ENCODE measurements around the gene CDR2.
"Not testable (repeated sequence)": the region's sequence is repeated elsewhere in the genome, so short reads cannot be mapped to it uniquely, and the experiment has no call there.

CDR2 gene

DNA sequence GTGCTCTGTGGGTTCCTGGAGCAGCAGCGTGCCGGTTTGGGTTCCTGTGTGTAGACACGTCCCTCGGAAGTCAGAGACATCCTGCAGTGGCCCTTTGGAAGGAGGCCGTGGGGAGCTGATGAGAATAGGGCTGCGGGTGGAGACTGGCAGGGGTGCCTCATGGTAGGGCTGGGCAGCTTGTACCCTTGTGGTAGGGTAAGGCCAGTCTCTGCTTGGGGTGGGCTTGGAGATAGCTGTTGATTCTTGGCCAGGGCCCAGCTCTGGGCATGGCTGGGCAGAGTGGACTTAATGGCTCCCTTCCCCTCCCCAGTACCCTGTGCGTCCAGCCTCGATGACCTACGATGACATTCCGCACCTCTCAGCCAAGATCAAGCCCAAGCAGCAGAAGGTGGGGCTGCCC is 66.6 kb downstream of the CDR2 start:
- no peak for DNase-seq (ENCODE audit: low spot score)

DNA sequence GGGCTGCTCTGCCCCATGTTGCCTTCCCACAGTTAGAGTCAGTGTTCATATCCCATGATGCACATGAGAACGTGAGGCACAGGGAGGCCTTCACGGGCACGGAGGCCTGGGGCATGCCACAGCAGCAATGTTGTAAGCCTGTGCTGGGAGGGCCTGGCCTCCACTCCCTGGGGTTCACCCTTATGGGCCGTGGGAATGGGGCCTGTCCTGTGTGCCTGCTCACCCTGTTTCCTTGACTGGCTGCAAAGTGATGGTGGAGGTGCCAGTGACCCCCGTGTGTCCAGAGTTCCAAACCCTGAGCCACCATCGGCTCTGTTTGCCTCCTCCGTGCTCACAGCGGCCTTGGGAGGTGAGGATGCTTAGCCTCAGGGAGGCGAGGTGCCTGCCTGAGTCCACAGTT is 67.6 kb downstream of the CDR2 start:
- DNase-seq (ENCODE audit: low spot score): no peak

DNA sequence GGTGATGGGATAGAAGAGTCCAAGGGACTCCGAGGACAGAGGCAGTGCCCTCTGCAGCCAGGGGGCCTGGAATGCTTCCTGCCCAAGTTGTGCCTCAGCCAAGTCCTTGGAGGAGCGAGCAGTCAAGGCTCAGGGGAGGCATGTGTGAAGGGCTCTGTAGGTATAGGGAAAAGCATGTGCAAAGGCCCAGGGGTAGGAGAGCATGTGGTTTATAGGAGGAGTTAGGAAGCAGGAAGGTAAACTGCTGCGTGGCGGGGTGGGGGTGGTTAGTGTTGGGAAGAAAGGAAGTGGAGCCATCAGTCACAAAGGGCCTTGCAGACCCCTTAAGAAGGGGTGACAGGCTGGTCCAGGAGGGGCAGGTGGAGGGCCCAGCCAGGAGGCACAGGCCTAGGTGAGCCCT is 70.0 kb downstream of the CDR2 start:
- DNase-seq (ENCODE audit: low spot score): no peak

DNA sequence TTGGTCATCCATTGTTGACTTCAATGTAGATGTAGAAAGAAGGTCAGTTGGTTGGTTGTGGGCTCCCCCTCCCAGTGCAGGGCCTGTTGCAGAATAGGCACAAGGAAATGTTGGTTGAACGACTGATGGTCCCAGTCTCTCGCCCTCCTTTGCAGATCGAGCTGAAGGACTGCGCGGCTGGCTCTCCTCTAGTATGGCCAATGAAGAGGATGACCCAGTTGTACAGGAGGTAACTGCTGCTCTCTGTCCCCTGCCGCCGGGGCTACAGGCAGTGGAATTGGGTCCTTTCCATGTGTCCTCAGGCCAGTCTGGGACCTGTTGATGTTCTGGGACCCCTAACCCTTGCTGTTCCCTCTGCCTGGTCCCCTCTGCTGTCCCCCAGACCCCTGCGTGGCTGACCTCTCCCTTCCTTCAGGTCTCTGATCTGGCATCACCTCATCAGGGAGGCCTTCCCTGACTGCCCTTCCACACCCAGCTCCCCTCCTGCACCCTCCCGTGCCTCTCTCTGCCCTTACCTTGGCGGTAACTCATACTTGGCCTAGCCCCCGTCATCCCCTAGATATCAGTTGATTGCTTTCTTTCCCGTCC is 71.5 kb downstream of the CDR2 start:
- DNase-seq (ENCODE audit: low spot score): no peak

DNA sequence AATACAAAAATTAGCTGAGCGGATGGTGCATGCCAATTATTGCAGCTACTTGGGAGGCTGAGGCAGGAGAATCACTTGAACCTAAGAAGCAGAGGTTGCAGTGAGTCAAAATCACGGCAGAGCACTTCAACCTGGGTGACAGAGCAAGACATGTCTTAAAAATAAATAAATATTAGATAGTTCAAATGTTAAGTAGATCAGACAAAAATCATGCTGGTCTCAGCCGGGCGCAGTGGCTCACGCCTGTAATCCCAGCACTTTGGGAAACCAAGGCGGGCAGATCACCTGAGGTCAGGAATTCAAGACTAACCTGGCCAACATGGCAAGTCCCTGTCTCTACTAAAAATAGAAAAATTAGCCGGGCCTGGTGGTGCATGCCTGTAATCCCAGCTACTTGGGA is 73.0 kb downstream of the CDR2 start:
- not testable (repeated sequence) for DNase-seq (ENCODE audit: low spot score)

DNA sequence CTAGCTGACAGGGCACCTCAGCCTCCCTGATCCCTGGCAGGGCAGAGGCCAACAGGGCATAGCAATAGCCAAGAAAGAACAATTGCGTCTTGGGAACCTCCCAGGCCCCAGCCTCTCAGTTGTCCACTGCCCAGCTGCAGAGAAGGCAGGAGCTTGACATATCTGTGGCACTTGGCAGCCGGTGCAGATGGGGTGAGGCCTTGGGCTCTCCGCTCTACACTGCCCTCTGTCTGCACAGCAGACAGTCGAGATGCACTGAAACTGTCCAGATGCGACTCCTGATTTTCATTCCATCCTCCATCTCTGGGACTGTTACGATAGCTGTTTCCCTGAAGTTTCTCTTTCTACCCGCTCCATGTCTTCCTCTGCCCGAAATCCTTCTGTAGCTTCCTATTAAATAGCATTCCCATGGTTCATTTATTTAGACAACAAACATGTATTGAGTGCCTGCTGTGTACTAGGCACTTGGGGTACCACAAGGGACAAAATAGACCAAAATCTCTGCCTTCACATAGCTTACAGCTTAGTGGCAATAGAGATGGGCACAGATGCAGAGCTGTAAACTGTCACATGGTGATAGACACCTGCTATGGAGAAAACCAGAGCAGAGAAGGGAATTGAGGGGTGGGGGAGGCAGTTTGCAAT is 73.9 kb downstream of the CDR2 start:
- peak; percentile 44 for DNase-seq (ENCODE audit: low spot score)

DNA sequence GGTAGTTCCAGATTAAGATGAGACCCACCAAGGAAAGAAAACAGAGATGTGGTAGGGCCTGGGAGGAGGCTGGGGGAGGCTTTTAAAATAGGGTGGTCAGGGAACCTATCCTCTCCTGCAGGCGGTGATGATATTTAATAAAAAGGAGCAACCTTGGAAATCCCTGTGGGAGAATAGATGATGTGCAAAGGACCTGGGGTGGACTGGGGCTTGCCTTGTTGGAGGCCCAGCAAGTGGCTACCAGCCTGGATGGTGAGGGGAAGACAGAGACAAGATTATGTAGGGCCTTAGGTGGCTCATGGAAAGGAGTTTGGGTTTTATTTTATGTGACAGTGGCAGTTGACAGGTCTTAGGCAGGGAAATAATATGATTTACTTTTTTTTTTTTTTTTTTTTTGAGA is 75.4 kb downstream of the CDR2 start:
- DNase-seq (ENCODE audit: low spot score): no peak

DNA sequence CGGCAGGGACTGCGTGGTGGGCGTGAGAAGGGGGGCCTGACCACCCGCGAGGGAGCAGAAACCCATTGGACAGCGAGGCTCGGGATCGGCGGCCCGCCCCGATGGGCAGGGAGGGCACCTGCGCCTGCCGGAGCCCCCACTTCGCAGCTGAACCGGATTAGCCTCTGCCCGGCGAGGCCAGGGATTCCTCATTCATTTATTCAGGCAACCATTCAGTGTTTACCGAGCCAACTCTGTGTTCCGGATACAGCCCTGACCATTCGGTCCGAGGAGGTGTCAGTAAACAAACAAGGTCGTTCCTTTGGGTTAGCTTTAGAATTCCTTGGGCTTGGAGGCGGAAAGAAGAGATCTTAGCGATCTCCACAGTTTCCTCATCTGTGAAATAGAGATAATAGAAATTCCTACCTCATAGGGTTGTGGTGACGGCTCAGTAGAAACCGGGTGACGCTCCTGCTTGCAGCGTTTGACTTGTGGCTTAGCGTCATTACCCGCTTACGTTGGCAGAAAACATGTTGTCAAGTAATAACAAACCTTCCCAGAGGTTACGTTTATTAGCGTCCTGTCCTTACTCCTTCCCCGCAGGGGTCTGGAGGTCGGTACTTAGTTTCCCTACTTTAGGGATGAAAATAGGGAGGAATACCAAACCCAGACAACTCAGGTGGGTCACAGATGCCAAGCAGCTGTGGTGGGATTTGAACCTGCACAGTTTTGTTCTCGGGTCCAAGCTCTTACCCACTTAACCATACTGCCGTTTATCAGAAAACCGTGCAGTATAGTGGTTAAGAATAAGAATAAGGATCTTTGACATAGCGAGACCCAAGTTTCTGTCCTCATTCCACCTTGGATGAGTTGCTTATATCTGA is 76.3 kb downstream of the CDR2 start:
- DNase-seq (ENCODE audit: low spot score): peak; percentile 90

DNA sequence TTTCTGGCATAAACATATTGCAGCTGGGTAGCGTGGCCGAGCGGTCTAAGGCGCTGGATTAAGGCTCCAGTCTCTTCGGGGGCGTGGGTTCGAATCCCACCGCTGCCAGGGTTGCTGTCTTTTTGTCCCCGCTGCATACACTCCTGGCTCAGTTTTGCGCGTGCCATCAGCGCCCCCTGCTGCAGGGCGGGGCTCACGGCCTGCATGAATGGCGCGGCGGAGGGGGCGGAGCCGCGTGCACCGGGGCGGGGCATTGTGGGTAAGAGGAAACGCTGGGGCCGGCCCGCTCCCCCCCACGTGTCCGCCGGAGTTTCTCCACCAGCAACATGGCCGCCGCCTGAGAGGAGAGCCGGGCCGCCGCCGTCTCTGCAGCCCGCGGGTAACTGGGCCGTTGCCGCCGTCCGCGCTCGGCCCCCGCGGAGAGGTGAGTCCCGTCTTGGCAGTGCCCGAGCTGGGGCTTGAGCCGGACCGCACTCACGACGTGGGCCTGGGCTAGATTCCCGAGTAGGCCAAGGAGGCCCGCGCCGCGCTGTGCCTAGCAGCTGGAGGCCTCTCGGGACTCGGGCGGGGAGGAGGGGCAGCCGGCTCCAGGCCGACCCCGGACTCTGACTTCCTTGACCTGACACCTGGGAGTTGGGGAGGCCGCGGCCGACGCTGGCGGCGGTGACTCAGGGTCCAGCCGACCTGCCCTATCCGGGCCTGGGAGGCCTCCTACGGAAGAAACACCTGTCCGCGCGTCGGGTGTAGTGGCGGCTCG is 77.1 kb downstream of the CDR2 start, which contains the start of gene POLR3E:
POLR3E (plus strand) TSS at position 296 of the 757 bp plus-strand sequence. CDS start 5,560 bp downstream, outside the sequence.
- DNase-seq (ENCODE audit: low spot score): peak; percentile 90

DNA sequence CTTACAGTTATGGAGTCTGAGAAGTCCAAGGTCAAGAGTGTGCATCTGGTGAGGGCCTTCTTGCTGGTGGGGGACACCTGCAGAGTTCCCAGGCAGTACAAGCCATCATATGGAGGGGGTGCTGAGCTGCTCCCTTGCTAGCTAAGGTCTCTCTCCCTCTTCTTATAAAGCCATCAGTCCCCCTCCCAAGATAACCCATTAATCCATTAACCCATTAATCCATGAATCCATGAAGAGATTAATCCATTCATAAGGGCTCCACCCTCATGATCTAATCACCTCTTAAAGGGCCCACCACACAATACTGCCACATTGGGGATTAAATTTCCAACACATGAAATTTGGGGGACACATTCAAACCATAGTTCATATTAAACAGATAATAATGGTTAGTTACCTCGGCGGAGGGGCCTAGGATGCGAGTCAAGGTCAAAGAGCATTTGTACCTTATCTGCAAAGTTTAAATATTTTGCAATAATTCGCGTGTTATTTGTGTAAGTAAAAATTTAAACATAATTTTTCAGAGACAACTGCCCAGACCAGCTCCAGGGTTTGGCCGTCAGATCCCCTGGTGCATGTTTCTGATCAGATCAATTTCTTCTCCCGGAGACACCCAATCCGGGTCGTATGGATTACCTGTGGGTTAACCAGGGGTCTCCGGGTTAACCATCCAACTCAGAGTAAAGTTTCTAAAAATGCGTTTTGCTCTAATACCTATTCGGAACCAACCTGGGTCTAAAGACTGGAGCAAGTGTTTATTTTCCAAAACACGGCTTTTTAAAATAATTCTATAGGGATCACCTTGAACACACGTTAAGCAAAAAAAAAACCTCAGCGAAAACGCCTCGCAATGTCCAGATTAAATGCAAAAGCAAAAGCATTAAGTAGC is 78.0 kb downstream of the CDR2 start:
- DNase-seq (ENCODE audit: low spot score): no peak
